IMR-90 (cell line): ENCODE data around the gene MLLT10. TPM values are rescaled to one million over a fixed set of nuclear protein-coding genes. Genes with fewer than 3 reads are reported as not detected.

Source experiments
- ATAC-seq: fragments of 200-7000 bp; cut with Tn5 transposase; 2 replicates; pipeline ENCODE4 v1.9.1; 2020; ENCODE audit warnings: low read depth, mild to moderate bottlenecking, moderate library complexity
- BruUV-seq: library from RNA; stranded (reverse); fragments of 400-500 nt; replicated peaks from 2 replicates; lab custom pipeline; 2021; lab: Mats Ljungman, UMichigan
- CTCF ChIA-PET: fragments of 300-600 bp; formaldehyde crosslinking; extraction: SDS; loops from one replicate; lab custom pipeline; 2021; ENCODE audit warnings: antibody characterized with exemption; lab: Yijun Ruan, JAX
- POLR2A ChIA-PET: fragments of 300-600 bp; sonication (Branson Sonifier 250); formaldehyde crosslinking; loops from one replicate; lab custom pipeline; 2022; ENCODE audit warnings: antibody characterized with exemption; ENCODE audit not compliant: unreplicated experiment; lab: Charles Lee
- DNase-seq: peaks from one replicate; pipeline ENCODE4 v3.0.0; 2013
- H2AFZ ChIP-seq: replicated peaks from 2 replicates; pipeline ENCODE3; 2013; ENCODE audit warnings: low read length, mild to moderate bottlenecking; ENCODE audit not compliant: poor library complexity
- H2AK5ac ChIP-seq: 2 replicates; pipeline ENCODE4 v1.6.1; 2013; ENCODE audit warnings: low read depth, low read length, inconsistent platforms
- H2AK9ac ChIP-seq: replicated peaks from 2 replicates; pipeline ENCODE3; 2013; ENCODE audit warnings: mild to moderate bottlenecking, low read depth, low read length, moderate library complexity; ENCODE audit not compliant: poor library complexity
- H2BK120ac ChIP-seq: 2 replicates; pipeline ENCODE4 v1.6.1; 2013; ENCODE audit warnings: low read depth, low read length, inconsistent platforms
- H2BK15ac ChIP-seq: 3 replicates; pipeline ENCODE4 v1.6.1; 2013; ENCODE audit warnings: low read depth, low read length, inconsistent platforms
- H2BK20ac ChIP-seq: 2 replicates; pipeline ENCODE4 v1.6.1; 2013; ENCODE audit warnings: low read depth, mild to moderate bottlenecking, inconsistent platforms, low read length, moderate library complexity
- H2BK5ac ChIP-seq: 2 replicates; pipeline ENCODE4 v1.6.1; 2013; ENCODE audit warnings: mild to moderate bottlenecking, low read depth, low read length, inconsistent platforms; ENCODE audit not compliant: poor library complexity, severe bottlenecking
- H3K14ac ChIP-seq: replicated peaks from 2 replicates; pipeline ENCODE4 v1.6.1; 2013; ENCODE audit warnings: low read depth, low read length, inconsistent platforms
- H3K18ac ChIP-seq: 2 replicates; pipeline ENCODE4 v1.6.1; 2013; ENCODE audit warnings: low read depth, low read length, control low read depth
- H3K23ac ChIP-seq: 2 replicates; pipeline ENCODE4 v1.6.1; 2013; ENCODE audit warnings: low read depth, low read length, inconsistent platforms
- H3K27ac ChIP-seq: 2 replicates; pipeline ENCODE4 v1.5.1; 2013; ENCODE audit warnings: mild to moderate bottlenecking, control low read depth, low read length; ENCODE audit not compliant: insufficient read depth
- H3K27me3 ChIP-seq: 2 replicates; pipeline ENCODE4 v1.6.1; 2013; ENCODE audit warnings: low read length; ENCODE audit not compliant: control insufficient read depth, insufficient read depth
- H3K36me3 ChIP-seq: 2 replicates; pipeline ENCODE4 v1.6.1; 2013; ENCODE audit warnings: low read length, mixed read lengths; ENCODE audit not compliant: control insufficient read depth, insufficient read depth
- H3K4ac ChIP-seq: 2 replicates; pipeline ENCODE4 v1.6.1; 2013; ENCODE audit warnings: low read depth, low read length, inconsistent platforms
- H3K4me1 ChIP-seq: 2 replicates; pipeline ENCODE4 v1.6.1; 2013; ENCODE audit warnings: low read length, mixed read lengths; ENCODE audit not compliant: control insufficient read depth, insufficient read depth
- H3K4me2 ChIP-seq: 2 replicates; pipeline ENCODE4 v1.6.1; 2013; ENCODE audit warnings: low read depth, mild to moderate bottlenecking, control low read depth, low read length, moderate library complexity
- H3K4me3 ChIP-seq: 2 replicates; pipeline ENCODE4 v1.5.1; 2013; ENCODE audit warnings: low read depth, mild to moderate bottlenecking, control low read depth, low read length, moderate library complexity; ENCODE audit not compliant: insufficient read depth
- H3K56ac ChIP-seq: 2 replicates; pipeline ENCODE4 v1.6.1; 2013; ENCODE audit warnings: low read length, inconsistent platforms; ENCODE audit not compliant: insufficient read depth; ENCODE audit errors: extremely low read depth
- H3K79me1 ChIP-seq, 2 experiments: 2 replicates each; pipeline ENCODE4 v1.6.1; 2013; ENCODE audit warnings: low read length in 2 of 2, inconsistent platforms in 1 of 2, low read depth in 1 of 2
- H3K9ac ChIP-seq: 2 replicates; pipeline ENCODE4 v1.6.1; 2013; ENCODE audit warnings: low read depth, low read length, control low read depth
- H3K9me1 ChIP-seq: 2 replicates; pipeline ENCODE4 v1.6.1; 2013; ENCODE audit warnings: low read length, inconsistent platforms; ENCODE audit not compliant: insufficient read depth
- H3K9me3 ChIP-seq: 2 replicates; pipeline ENCODE4 v1.6.1; 2013; ENCODE audit warnings: low read length; ENCODE audit not compliant: control insufficient read depth, insufficient read depth
- H4K20me1 ChIP-seq: 2 replicates; pipeline ENCODE4 v1.6.1; 2013; ENCODE audit warnings: low read length, inconsistent platforms; ENCODE audit not compliant: insufficient read depth
- H4K5ac ChIP-seq: 2 replicates; pipeline ENCODE4 v1.6.1; 2013; ENCODE audit warnings: mild to moderate bottlenecking, low read depth, low read length, control low read depth
- H4K8ac ChIP-seq, 2 experiments: 2 replicates each; pipeline ENCODE4 v1.6.1; 2013; ENCODE audit warnings: low read depth in 2 of 2, low read length in 2 of 2, control low read depth in 1 of 2, inconsistent platforms in 1 of 2
- H4K91ac ChIP-seq: 2 replicates; pipeline ENCODE4 v1.6.1; 2013; ENCODE audit warnings: low read depth, low read length, inconsistent platforms; ENCODE audit not compliant: insufficient read depth
- CEBPB ChIP-seq: IDR thresholded peaks from 2 replicates; pipeline ENCODE4 v1.6.1; 2012; ENCODE audit warnings: low read depth, low read length, improper control_type of control experiment
- CHD1 ChIP-seq: IDR thresholded peaks from 2 replicates; pipeline ENCODE4 v1.6.1; 2012; ENCODE audit warnings: low read depth, low read length, improper control_type of control experiment
- FOS ChIP-seq: fragments of 150-350 bp; IDR thresholded peaks from 2 replicates; pipeline ENCODE4 v1.6.1; 2016; ENCODE audit warnings: low read depth, low read length
- POLR2A ChIP-seq: IDR thresholded peaks from 2 replicates; pipeline ENCODE4 v1.6.1; 2012; ENCODE audit warnings: mild to moderate bottlenecking, low read depth, low read length
- RAD21 ChIP-seq: IDR thresholded peaks from 2 replicates; pipeline ENCODE4 v1.6.1; 2012; ENCODE audit warnings: low read length, improper control_type of control experiment
- RCOR1 ChIP-seq: IDR thresholded peaks from 2 replicates; pipeline ENCODE4 v1.6.1; 2012; ENCODE audit warnings: mild to moderate bottlenecking, low read length, improper control_type of control experiment; ENCODE audit not compliant: insufficient replicate concordance
- SMC3 ChIP-seq: fragments of 150-350 bp; IDR thresholded peaks from 2 replicates; pipeline ENCODE4 v1.6.1; 2016; ENCODE audit warnings: low read depth, mild to moderate bottlenecking, antibody characterized with exemption, low read length, moderate library complexity
- WGBS, 2 experiments: methylation state at CpG; one replicate each; pipeline versions ENCODE4 v1.1.5 to v1.1.7; 2013; ENCODE audit warnings: missing lambda C conversion rate in 2 of 2; ENCODE audit not compliant: insufficient read length in 1 of 2; ENCODE audit errors: extremely low coverage in 2 of 2; 5-methylcytosine and 5-hydroxymethylcytosine counted together
- dilution Hi-C: fragments of 300-500 bp; cut with HindIII; formaldehyde crosslinking; loops from one replicate; pipeline ENCODE4 v1.14.3; 2018; ENCODE audit warnings: low sequenced_read_pairs; ENCODE audit not compliant: unreplicated experiment
- in situ Hi-C: fragments of 300-500 bp; cut with MboI; formaldehyde crosslinking; loops from 3 replicates; pipeline ENCODE4 v1.14.3; 2019; ENCODE audit warnings: low sequenced_read_pairs, inconsistent platforms, mixed read lengths
- intact Hi-C: fragments of 100-400 bp; cut with micrococcal nuclease; formaldehyde crosslinking; loops from 2 replicates; pipeline ENCODE4 v1.10.0; 2022
- polyA plus RNA-seq, 3 experiments: library from polyadenylated mRNA; depleted of rRNA; stranded (reverse); fragments of >200 nt; gene quantifications; 2 replicates each; pipeline ENCODE4 v1.2.3, GENCODE V29; 2012; ENCODE audit warnings: low replicate concordance in 1 of 3
- total RNA-seq: library from RNA; depleted of rRNA; stranded (reverse); fragments of >200 nt; gene quantifications from 2 replicates; pipeline ENCODE4 v1.2.3, GENCODE V29; 2012

MLLT10 gene
- total and polyA plus RNA-seq, 2 of the 4 experiments (the other 2 are of a cell fraction), result 22.5 to 29.0 TPM

DNA sequence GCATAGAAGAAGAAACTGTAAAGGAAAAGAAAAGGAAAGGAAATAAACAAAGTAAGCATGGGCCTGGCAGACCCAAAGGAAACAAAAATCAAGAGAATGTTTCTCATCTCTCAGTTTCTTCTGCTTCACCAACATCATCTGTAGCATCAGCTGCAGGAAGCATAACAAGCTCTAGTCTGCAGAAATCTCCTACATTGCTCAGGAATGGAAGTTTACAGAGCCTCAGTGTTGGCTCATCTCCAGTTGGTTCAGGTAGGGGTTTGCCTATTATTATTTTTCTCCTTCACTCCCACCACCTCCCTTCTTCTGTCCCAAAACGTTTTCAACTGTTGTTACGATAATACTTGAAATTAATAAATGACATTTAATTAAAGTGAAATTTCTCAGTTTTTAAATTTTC is 139.6 kb downstream of the MLLT10 start:
- no peak overlapping the region; the same call in 1 of the 2 replicates for H3K23ac ChIP-seq
- intact Hi-C loops, result no loop called here

More for the DNA sequence above, 139.6 kb downstream of the MLLT10 start:
- H3K18ac ChIP-seq, result no peak overlapping the region
- H3K4ac ChIP-seq, result no peak overlapping the region
- no peak overlapping the region for H4K5ac ChIP-seq
- peaks cover 3% of the 10 kb centered on the region for H3K36me3 ChIP-seq
- 0 out of 2 replicates have a peak, but pooled peaks cover 7% of the 10 kb centered on the region for H3K9me1 ChIP-seq
- H2BK15ac ChIP-seq, result no peak overlapping the region
- no peak overlapping the region for H4K91ac ChIP-seq
- no peak overlapping the region for H3K27ac ChIP-seq
- H3K9me3 ChIP-seq, result no peaks in the 10 kb centered on the region
- no peak overlapping the region for H3K4me2 ChIP-seq
- H2AK5ac ChIP-seq, result no peak overlapping the region
- in situ Hi-C loops (no loop called here), dilution Hi-C loops (no loop called here)
- no peak overlapping the region for H3K14ac ChIP-seq
- no peaks in the 10 kb centered on the region for H4K20me1 ChIP-seq
- WGBS, 2 experiments, result no CpG with 5 or more reads among the region's 2 CpGs
- ChIA-PET POLR2A (no interaction called here), CTCF (no interaction called here)
- H3K27me3 ChIP-seq, result no peaks in the 10 kb centered on the region
- H3K4me3 ChIP-seq, result no peak overlapping the region
- no peak overlapping the region for H2AK9ac ChIP-seq
- BruUV-seq, result no TSS peak
- H3K9ac ChIP-seq, result no peak overlapping the region
- no peak for TF ChIP-seq SMC3
- TF ChIP-seq POLR2A, result no peak
- no peak for TF ChIP-seq RCOR1
- no peak for TF ChIP-seq RAD21
- no peak for TF ChIP-seq FOS
- TF ChIP-seq CHD1, result no peak
- no peak for TF ChIP-seq CEBPB
- no peak overlapping the region for H2BK120ac ChIP-seq
- peaks cover 10 to 47% of the 10 kb centered on the region in 2 experiments for H3K79me1 ChIP-seq
- no peak overlapping the region for H3K56ac ChIP-seq
- DNase-seq, result no peak
- no peak overlapping the region for H2BK20ac ChIP-seq
- H2AFZ ChIP-seq, result no peak overlapping the region
- no peak overlapping the region for H4K8ac ChIP-seq
- H3K4me1 ChIP-seq, result no peaks in the 10 kb centered on the region
- H2BK5ac ChIP-seq, result no peak overlapping the region
- no peak for ATAC-seq
